K562 (cell line): ENCODE measurements around the gene RNF135. TPM values are rescaled to one million over a fixed set of nuclear protein-coding genes. Genes with fewer than 3 reads are reported as not detected.
"Not testable (repeated sequence)": the region's sequence is repeated elsewhere in the genome, so short reads cannot be mapped to it uniquely, and the experiment has no call there.

Experiments
- ATAC-seq: fragments of 200-7000 bp; cut with Tn5 transposase; 3 replicates; pipeline ENCODE4 v1.9.1; 2020; ENCODE audit warnings: moderate library complexity
- BruUV-seq: library from RNA; stranded (reverse); fragments of 400-500 nt; replicated peaks from 2 replicates; lab custom pipeline; 2021; lab: Mats Ljungman, UMichigan
- CTCF ChIA-PET: fragments of 300-600 bp; formaldehyde crosslinking; extraction: SDS; loops from one replicate; lab custom pipeline; 2021; ENCODE audit warnings: low intra/inter-chr PET ratio; lab: Yijun Ruan, JAX
- POLR2A ChIA-PET: fragments of 300-600, 350-650 bp; sonication (Branson Sonifier 250); formaldehyde crosslinking; extraction: SDS; loops from one replicate; lab custom pipeline; 2021; ENCODE audit warnings: antibody characterized with exemption, inconsistent platforms; lab: Yijun Ruan, JAX
- DNase-seq, 4 experiments: peaks; one replicate each; pipeline versions ENCODE4 v3.0.0 to v3.0.0-alpha.2; 2011 to 2018; ENCODE audit warnings: low spot score in 3 of 4, mixed read lengths in 3 of 4; ENCODE audit errors: extremely low read depth in 1 of 4
- FAIRE-seq: peaks from 2 replicates; lab custom pipeline; 2011; peaks lifted over from hg19 to GRCh38; lab: Jason Lieb, UNC
- H2AFZ ChIP-seq: 2 replicates; pipeline ENCODE4 v1.6.0; 2011; ENCODE audit warnings: low read depth, low read length, control low read depth, inconsistent platforms
- H3K27ac ChIP-seq: fragments of 200-600 bp; 3 replicates; pipeline ENCODE4 v1.8.0; 2011; ENCODE audit warnings: low read depth, mild to moderate bottlenecking, control low read depth, inconsistent platforms, low read length, moderate library complexity, mixed read lengths; ENCODE audit errors: extremely low read depth
- H3K27me3 ChIP-seq, 2 experiments: fragments of 300-600 bp in 1 of 2; 2 replicates in 1 of 2; 3 replicates in 1 of 2; pipeline versions ENCODE4 v1.6.0 to v1.8.0; 2011; ENCODE audit warnings: inconsistent platforms in 2 of 2, low read length in 2 of 2, mild to moderate bottlenecking in 1 of 2, mixed read lengths in 1 of 2, moderate library complexity in 1 of 2; ENCODE audit not compliant: control insufficient read depth in 2 of 2, insufficient read depth in 2 of 2
- H3K36me3 ChIP-seq: fragments of 300-600 bp; 3 replicates; pipeline ENCODE4 v1.8.0; 2011; ENCODE audit warnings: mild to moderate bottlenecking, low read length, inconsistent platforms; ENCODE audit not compliant: control insufficient read depth, insufficient read depth
- H3K4me1 ChIP-seq, 2 experiments: fragments of 200-600 bp in 1 of 2; replicated peaks in 1 of 2; 2 replicates in 1 of 2; 3 replicates in 1 of 2; pipeline versions ENCODE4 v1.5.1 to v1.8.0; 2011; ENCODE audit warnings: inconsistent platforms in 2 of 2, low read length in 2 of 2, mild to moderate bottlenecking in 1 of 2, mixed read lengths in 1 of 2, moderate library complexity in 1 of 2; ENCODE audit not compliant: control insufficient read depth in 2 of 2, insufficient read depth in 2 of 2
- H3K4me2 ChIP-seq: 2 replicates; pipeline ENCODE4 v1.6.1; 2011; ENCODE audit warnings: low read length, control low read depth, inconsistent platforms, mixed read lengths; ENCODE audit not compliant: insufficient read depth
- H3K4me3 ChIP-seq: fragments of 200-600 bp; sonication (generic), shearing (Covaris generic); 2 replicates; pipeline ENCODE4 v1.5.1; 2016; ENCODE audit warnings: control low read depth, inconsistent platforms
- H3K79me2 ChIP-seq: fragments of 200-600 bp; 3 replicates; pipeline ENCODE4 v1.8.0; 2011; ENCODE audit warnings: low read length, inconsistent platforms; ENCODE audit not compliant: control insufficient read depth, insufficient read depth
- H3K9ac ChIP-seq, 2 experiments: 2 replicates each; pipeline versions ENCODE4 v1.6.0 to v1.6.1; 2011; ENCODE audit warnings: low read depth in 2 of 2, low read length in 2 of 2, control low read depth in 1 of 2, inconsistent platforms in 1 of 2, mild to moderate bottlenecking in 1 of 2, mixed read lengths in 1 of 2; ENCODE audit not compliant: insufficient read depth in 1 of 2
- H3K9me1 ChIP-seq: one replicate; pipeline ENCODE4 v1.6.0; 2011; ENCODE audit warnings: inconsistent platforms, mild to moderate bottlenecking, low read length, moderate library complexity; ENCODE audit not compliant: control insufficient read depth, insufficient read depth
- H3K9me3 ChIP-seq: replicated peaks from 2 replicates; pipeline ENCODE4 v1.5.1; 2011; ENCODE audit warnings: low read depth, low read length, inconsistent platforms; ENCODE audit not compliant: control insufficient read depth, insufficient read depth
- H4K20me1 ChIP-seq: replicated peaks from 2 replicates; pipeline ENCODE4 v1.6.1; 2011; ENCODE audit warnings: low read length, inconsistent platforms, mixed read lengths; ENCODE audit not compliant: control insufficient read depth, insufficient read depth
- CBFB ChIP-seq: sonication (generic); formaldehyde crosslinking; IDR thresholded peaks from 2 replicates; pipeline ENCODE4 v1.4.0; 2020; ENCODE audit warnings: mild to moderate bottlenecking, missing genetic modification reagents
- HMGN3 ChIP-seq: IDR thresholded peaks from 2 replicates; pipeline ENCODE4 v1.6.1; 2011; ENCODE audit warnings: borderline replicate concordance, low read depth, mild to moderate bottlenecking, mixed read lengths, low read length; ENCODE audit not compliant: insufficient read length; ENCODE audit errors: extremely low read depth
- MAZ ChIP-seq, 2 experiments: fragments of 450-650 bp in 1 of 2; sonication (generic) in 1 of 2; formaldehyde crosslinking; IDR thresholded peaks in 1 of 2; conservative IDR thresholded peaks in 1 of 2; 2 replicates each; pipeline versions ENCODE4 v1.4.0 to v1.5.0; 2020; ENCODE audit warnings: mild to moderate bottlenecking in 1 of 2, missing genetic modification reagents in 1 of 2
- MCM2 ChIP-seq: fragments of 450-650 bp; IDR thresholded peaks from 2 replicates; pipeline ENCODE4 v1.6.1; 2017; ENCODE audit warnings: low read depth, mild to moderate bottlenecking
- NUFIP1 ChIP-seq: fragments of 450-650 bp; IDR thresholded peaks from 2 replicates; pipeline ENCODE4 v1.6.1; 2018; ENCODE audit not compliant: partially characterized antibody
- ZBTB17 ChIP-seq: fragments of 450-650 bp; formaldehyde crosslinking; IDR thresholded peaks from 2 replicates; pipeline ENCODE4 v1.4.0; 2020; ENCODE audit warnings: mild to moderate bottlenecking
- ZFP1 ChIP-seq: fragments of 450-650 bp; formaldehyde crosslinking; IDR thresholded peaks from 2 replicates; pipeline ENCODE4 v1.4.0; 2020; ENCODE audit warnings: mild to moderate bottlenecking, mixed read lengths
- ZNF695 ChIP-seq: fragments of 450-650 bp; formaldehyde crosslinking; IDR thresholded peaks from 2 replicates; pipeline ENCODE4 v1.4.0; 2020; ENCODE audit warnings: mild to moderate bottlenecking, moderate library complexity
- ZSCAN32 ChIP-seq: fragments of 450-650 bp; formaldehyde crosslinking; IDR thresholded peaks from 2 replicates; pipeline ENCODE4 v1.4.0; 2020; ENCODE audit warnings: mild to moderate bottlenecking, moderate library complexity
- WGBS: fragments of 100-300 bp; shearing (Covaris generic); methylation state at CpG from one replicate; pipeline ENCODE4 v1.1.6; 2016; ENCODE audit warnings: low coverage, mixed read lengths; ENCODE audit not compliant: insufficient coverage; ENCODE audit errors: missing lambda C conversion rate; 5-methylcytosine and 5-hydroxymethylcytosine counted together
- in situ Hi-C: fragments of 300-500 bp; cut with MboI; formaldehyde crosslinking; loops from 4 replicates; pipeline ENCODE4 v1.15.0; 2018; ENCODE audit warnings: inconsistent platforms, mixed read lengths
- intact Hi-C: fragments of 100-400 bp; cut with micrococcal nuclease; formaldehyde crosslinking; loops from 2 replicates; pipeline ENCODE4 v1.14.2; 2022
- polyA plus RNA-seq, 8 experiments: library from polyadenylated mRNA; depleted of rRNA in 4 of 8; stranded (reverse) in 5 of 8; unstranded in 3 of 8; fragments of >200 nt; fragmentation: Nextera tagmentation in 2 of 8; fragmentation: Illumina TruSeq in 1 of 8; extraction: Ambion mirVana in 2 of 8; extraction: Trizol in 1 of 8; gene quantifications; 2 replicates each; pipeline versions ENCODE4 v1.2.1 to v1.2.3, GENCODE V29; 2011 to 2014; ENCODE audit warnings: inconsistent platforms in 1 of 8, missing spikeins in 1 of 8
- total RNA-seq, 7 experiments: library from RNA; depleted of rRNA in 6 of 7; stranded (reverse); fragments of >200 nt in 6 of 7; fragmentation: Illumina TruSeq in 2 of 7; extraction: Trizol in 2 of 7; gene quantifications; 2 replicates each; pipeline versions ENCODE4 v1.2.1 to v1.2.3, GENCODE V29; 2011 to 2021; ENCODE audit warnings: low replicate concordance in 1 of 7
- TF ChIP-seq, protein P1 (sequence below): sonication (generic); formaldehyde crosslinking; IDR thresholded peaks from 2 replicates; pipeline ENCODE4 v1.8.0; 2023; ENCODE audit warnings: mild to moderate bottlenecking, missing genetic modification reagents

The RNF135 gene
- total and polyA plus RNA-seq, 9 of the 15 experiments (the other 6 are each of a cell fraction or from before 2014, with no cell fraction given): 0.08 TPM; not detected in 8

DNA sequence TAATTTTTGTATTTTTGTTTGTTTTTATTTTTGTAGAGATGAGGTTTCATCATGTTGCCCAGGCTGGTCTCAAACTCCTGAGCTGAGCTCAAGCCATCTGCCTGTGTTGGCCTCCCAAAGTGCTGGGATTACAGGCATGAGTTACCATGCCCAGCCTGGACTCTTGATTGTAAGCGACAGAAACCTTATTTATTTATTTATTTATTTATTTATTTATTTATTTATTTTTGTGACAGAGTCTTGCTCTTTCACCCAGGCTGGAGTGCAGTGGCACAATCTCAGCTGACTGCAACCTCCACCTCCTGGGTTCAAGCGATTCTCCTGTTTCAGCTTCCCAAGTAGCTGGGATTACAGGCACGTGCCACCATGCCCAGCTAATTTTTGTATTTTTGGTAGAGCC lies 41.0 kb upstream of the RNF135 start:
- POLR2A ChIA-PET: interaction anchor here (0.6 kb wide), 1 partner anchor 961 kb away, joined by 3 read pairs; no protein-coding TSS in a partner anchor
- DNase-seq, H3K36me3 ChIP-seq, FAIRE-seq, H3K9me1 ChIP-seq, H3K27ac ChIP-seq, H3K4me2 ChIP-seq, in situ Hi-C loops, H3K4me1 ChIP-seq, H3K79me2 ChIP-seq, intact Hi-C loops, CTCF ChIA-PET, ATAC-seq, H2AFZ ChIP-seq, BruUV-seq, H3K9me3 ChIP-seq, H3K9ac ChIP-seq, H3K4me3 ChIP-seq, H4K20me1 ChIP-seq: not testable (repeated sequence)
- WGBS: 0% methylated on average over 3 of the region's 3 CpGs
- H3K27me3 ChIP-seq: peaks cover 20 to 35% of the 10 kb centered on the region in 2 experiments; a peak in 4 of 5 replicates

DNA sequence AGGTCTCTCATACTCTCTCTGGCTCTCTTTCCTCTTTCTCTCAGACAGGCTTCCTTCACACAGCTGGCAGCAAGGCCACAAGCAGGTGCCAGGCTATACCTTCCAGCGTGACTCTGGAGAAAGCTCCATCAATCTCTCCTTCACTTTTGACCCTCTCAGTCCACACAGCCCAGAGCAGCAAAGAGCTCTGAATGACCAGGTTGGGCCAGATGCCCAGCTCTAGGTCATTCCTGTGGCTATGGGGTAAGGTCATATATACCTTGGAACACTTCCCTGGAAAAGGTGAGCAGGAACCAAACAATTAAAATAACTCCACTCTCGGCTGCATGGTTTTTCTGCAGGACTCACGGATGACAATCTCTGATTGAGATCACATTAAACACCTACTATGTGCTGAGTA lies 40.3 kb upstream of the RNF135 start:
- Histone ChIP-seq H3K79me2 (no peaks in the 10 kb centered on the region), H3K27ac (no peak overlapping the region), H3K27me3 (peaks cover 20 to 37% of the 10 kb centered on the region in 2 experiments; a peak in 4 of 5 replicates), H3K9me3 (no peaks in the 10 kb centered on the region), H3K4me1 (no peaks in the 10 kb centered on the region), H3K9me1 (no peaks in the 10 kb centered on the region), H4K20me1 (no peaks in the 10 kb centered on the region), H3K36me3 (no peaks in the 10 kb centered on the region), H2AFZ (no peak overlapping the region), H3K4me3 (no peak overlapping the region), H3K9ac (no peak overlapping the region), H3K4me2 (no peak overlapping the region)
- POLR2A ChIA-PET: interaction anchor here (0.8 kb wide), 1 partner anchor 292 kb away, joined by 3 read pairs; no protein-coding TSS in a partner anchor
- 0% methylated on average over 3 of the region's 3 CpGs for WGBS
- CTCF ChIA-PET: no interaction called here
- BruUV-seq: no TSS peak
- FAIRE-seq (no peak), DNase-seq (no peak), ATAC-seq (no peak)
- intact Hi-C loops (no loop called here), in situ Hi-C loops (no loop called here)
- TF ChIP-seq ZSCAN32 (CRISPR knock-in tag) (no peak), ZNF695 (CRISPR knock-in tag) (no peak), NUFIP1 (no peak), MAZ (CRISPR knock-in tag; conservative IDR thresholded peaks at IDR 0.05 in 1 of 2, IDR thresholded peaks at IDR 0.05 in 1 of 2) (no peak), ZBTB17 (CRISPR knock-in tag) (no peak), CBFB (no peak), HMGN3 (no peak), ZFP1 (CRISPR knock-in tag) (no peak), MCM2 (no peak)
- TF ChIP-seq, protein P1, sequence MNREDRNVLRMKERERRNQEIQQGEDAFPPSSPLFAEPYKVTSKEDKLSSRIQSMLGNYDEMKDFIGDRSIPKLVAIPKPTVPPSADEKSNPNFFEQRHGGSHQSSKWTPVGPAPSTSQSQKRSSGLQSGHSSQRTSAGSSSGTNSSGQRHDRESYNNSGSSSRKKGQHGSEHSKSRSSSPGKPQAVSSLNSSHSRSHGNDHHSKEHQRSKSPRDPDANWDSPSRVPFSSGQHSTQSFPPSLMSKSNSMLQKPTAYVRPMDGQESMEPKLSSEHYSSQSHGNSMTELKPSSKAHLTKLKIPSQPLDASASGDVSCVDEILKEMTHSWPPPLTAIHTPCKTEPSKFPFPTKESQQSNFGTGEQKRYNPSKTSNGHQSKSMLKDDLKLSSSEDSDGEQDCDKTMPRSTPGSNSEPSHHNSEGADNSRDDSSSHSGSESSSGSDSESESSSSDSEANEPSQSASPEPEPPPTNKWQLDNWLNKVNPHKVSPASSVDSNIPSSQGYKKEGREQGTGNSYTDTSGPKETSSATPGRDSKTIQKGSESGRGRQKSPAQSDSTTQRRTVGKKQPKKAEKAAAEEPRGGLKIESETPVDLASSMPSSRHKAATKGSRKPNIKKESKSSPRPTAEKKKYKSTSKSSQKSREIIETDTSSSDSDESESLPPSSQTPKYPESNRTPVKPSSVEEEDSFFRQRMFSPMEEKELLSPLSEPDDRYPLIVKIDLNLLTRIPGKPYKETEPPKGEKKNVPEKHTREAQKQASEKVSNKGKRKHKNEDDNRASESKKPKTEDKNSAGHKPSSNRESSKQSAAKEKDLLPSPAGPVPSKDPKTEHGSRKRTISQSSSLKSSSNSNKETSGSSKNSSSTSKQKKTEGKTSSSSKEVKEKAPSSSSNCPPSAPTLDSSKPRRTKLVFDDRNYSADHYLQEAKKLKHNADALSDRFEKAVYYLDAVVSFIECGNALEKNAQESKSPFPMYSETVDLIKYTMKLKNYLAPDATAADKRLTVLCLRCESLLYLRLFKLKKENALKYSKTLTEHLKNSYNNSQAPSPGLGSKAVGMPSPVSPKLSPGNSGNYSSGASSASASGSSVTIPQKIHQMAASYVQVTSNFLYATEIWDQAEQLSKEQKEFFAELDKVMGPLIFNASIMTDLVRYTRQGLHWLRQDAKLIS (CRISPR knock-in tag): no peak
